Activated T-helper 2 cell treated with anti-CD3 and anti-CD28 coated beads, Interferon-gamma antibody, Interleukin-2, Interleukin-4, amounts not matched to agents 10 μg/mL and 5 μg/mL and 100 μg/mL, durations not matched to agents 14 hours and 24 hours and 36 hours (primary cell): Measurements from ENCODE around the gene DYRK2. TPM values are rescaled to one million over a fixed set of nuclear protein-coding genes. Genes with fewer than 3 reads are reported as not detected.

Source experiments
- DNase-seq: peaks from one replicate; pipeline ENCODE4 v3.0.0; 2021; ENCODE audit warnings: low spot score
- H3K27ac Mint-ChIP-seq: one replicate; pipeline ENCODE4 v1.8.0; 2021; ENCODE audit warnings: mixed read lengths
- H3K27me3 Mint-ChIP-seq: one replicate; pipeline ENCODE4 v1.8.0; 2021; ENCODE audit warnings: low read depth, mixed read lengths
- H3K36me3 Mint-ChIP-seq: one replicate; pipeline ENCODE4 v1.8.0; 2021; ENCODE audit warnings: low read depth, mixed read lengths
- H3K4me1 Mint-ChIP-seq: one replicate; pipeline ENCODE4 v1.8.0; 2021; ENCODE audit warnings: low read depth, mixed read lengths
- H3K4me3 Mint-ChIP-seq: one replicate; pipeline ENCODE4 v1.8.0; 2021; ENCODE audit warnings: low read depth, mild to moderate bottlenecking, moderate library complexity, mixed read lengths
- H3K9me3 Mint-ChIP-seq: one replicate; pipeline ENCODE4 v1.8.0; 2021; ENCODE audit warnings: mixed read lengths
- intact Hi-C: fragments of 100-400 bp; cut with micrococcal nuclease; formaldehyde crosslinking; loops from one replicate; pipeline ENCODE4 v1.15.1; 2023
- total RNA-seq: library from RNA; stranded (reverse); gene quantifications from 2 replicates; pipeline ENCODE4 v1.2.3, GENCODE V29; 2022

DYRK2 gene
- total RNA-seq, 1 donor from 2014 or later, result 19.7 TPM

GRCh38 chr12:67647799-67648520, 585 bp upstream of the DYRK2 start:
- peak; percentile 32 for DNase-seq
- peaks cover 7% of the 10 kb centered on the region for H3K27me3 Mint-ChIP-seq
- intact Hi-C loops, result loop anchor here (2.0 to 5.0 kb wide), 5 partner anchors 17 to 471 kb away; partner anchors contain the start of gene CAND1
- H3K4me3 Mint-ChIP-seq, result peak overlapping the region; percentile 70
- peaks cover 17% of the 10 kb centered on the region for H3K36me3 Mint-ChIP-seq
- H3K4me1 Mint-ChIP-seq, result peaks cover 31% of the 10 kb centered on the region
- H3K27ac Mint-ChIP-seq, result peak overlapping the region; percentile 44
- H3K9me3 Mint-ChIP-seq, result no peaks in the 10 kb centered on the region

GRCh38 chr12:67649261-67649569, 670 bp downstream of the DYRK2 start:
- H3K4me3 Mint-ChIP-seq, result no peak overlapping the region
- H3K27ac Mint-ChIP-seq, result no peak overlapping the region
- H3K27me3 Mint-ChIP-seq, result peaks cover 4% of the 10 kb centered on the region
- no peak for DNase-seq
- intact Hi-C loops, result loop anchor here (2.0 to 5.0 kb wide), 4 partner anchors 197 to 470 kb away; partner anchors contain the start of gene CAND1
- peaks cover 39% of the 10 kb centered on the region for H3K4me1 Mint-ChIP-seq
- H3K36me3 Mint-ChIP-seq, result peaks cover 28% of the 10 kb centered on the region
- H3K9me3 Mint-ChIP-seq, result no peaks in the 10 kb centered on the region

DNA sequence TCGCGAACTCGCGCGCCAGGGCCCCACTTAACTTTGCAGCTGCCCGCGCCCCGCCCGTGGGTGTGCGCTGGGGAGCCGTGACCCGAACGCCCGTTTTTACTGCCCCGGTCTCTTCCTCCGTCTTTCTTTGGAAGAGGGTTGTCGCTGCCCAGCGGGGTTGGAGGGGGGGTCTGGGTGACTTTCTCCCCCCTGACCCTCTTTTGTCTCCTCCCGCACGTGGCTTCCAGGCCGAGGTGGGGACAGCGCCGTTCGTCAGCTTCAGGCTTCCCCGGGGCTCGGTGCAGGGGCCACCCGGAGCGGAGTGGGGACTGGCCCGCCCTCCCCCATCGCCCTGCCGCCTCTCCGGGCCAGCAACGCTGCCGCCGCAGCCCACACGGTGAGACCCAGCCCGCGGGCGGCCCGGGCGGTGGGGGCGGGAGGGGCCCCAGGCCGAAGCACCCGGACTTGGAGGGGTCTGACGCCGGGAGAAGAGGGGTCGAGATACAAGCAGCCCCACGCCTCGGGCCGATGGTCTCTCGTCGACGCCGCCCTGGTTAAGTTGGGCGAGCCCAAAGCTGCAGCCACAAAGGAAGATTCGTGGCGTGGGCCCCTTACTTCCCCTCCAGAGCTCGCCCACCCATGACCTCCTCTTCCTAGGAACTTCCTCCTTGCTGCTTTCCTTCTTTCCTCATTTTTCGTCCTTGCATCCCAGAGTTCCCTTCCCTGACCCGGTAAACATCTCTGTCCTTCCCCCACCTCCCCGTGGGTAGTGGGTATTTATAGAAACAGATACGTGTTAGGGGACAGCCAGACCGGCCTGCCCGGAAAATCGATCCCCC, 1.2 kb downstream of the DYRK2 start:
- H3K9me3 Mint-ChIP-seq, result no peaks in the 10 kb centered on the region
- intact Hi-C loops, result loop anchor here (2.0 to 5.0 kb wide), 7 partner anchors 57 to 469 kb away; partner anchors contain the start of gene CAND1
- peaks cover 34% of the 10 kb centered on the region for H3K36me3 Mint-ChIP-seq
- H3K4me3 Mint-ChIP-seq, result peak overlapping the region; percentile 96
- H3K4me1 Mint-ChIP-seq, result peaks cover 45% of the 10 kb centered on the region
- DNase-seq, result peak; percentile 15
- peaks cover 4% of the 10 kb centered on the region for H3K27me3 Mint-ChIP-seq
- H3K27ac Mint-ChIP-seq, result peak overlapping the region; percentile 92

DNA sequence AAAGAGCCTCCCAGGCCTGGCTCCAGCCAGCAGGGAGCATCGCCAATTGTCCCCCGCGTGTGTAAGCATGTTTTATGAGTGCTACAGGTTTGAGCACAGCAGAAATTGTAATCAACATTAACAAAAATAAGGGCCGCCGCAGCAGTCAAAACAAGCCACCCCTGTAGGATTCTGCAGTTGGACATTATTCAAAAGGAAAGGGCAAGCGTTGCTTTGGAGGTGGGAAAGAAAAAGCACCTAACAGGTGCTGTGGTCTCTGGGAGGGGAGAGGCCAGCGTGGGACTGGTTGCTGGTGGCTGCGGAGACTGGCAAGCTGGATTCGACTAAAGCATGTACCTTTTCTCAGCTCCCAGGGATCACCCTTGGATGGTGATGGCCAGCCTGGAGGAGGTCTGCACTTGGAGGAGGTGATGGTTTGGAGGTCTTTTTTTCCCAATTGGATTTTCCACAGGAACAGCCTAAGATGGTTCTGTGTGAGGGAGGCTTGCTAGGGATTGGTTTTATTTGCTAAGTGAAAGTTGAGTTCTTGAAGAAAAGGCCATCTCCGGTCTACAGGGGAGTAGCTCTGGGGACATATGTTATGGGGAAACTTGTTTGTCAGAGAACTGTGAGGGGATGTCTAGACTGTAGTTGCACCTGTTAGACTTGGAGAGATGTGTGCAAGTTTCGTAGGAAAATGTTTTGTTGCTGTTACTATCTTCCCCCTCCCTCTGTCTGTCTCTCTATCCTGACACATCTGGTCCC, 2.0 kb downstream of the DYRK2 start:
- Mint-ChIP-seq H3K36me3 (peaks cover 37% of the 10 kb centered on the region), H3K27ac (peak overlapping the region; percentile 92), H3K9me3 (no peaks in the 10 kb centered on the region), H3K27me3 (peaks cover 4% of the 10 kb centered on the region), H3K4me1 (peaks cover 51% of the 10 kb centered on the region), H3K4me3 (peak overlapping the region; percentile 96)
- no peak for DNase-seq
- intact Hi-C loops, result loop anchor here (1.0 to 5.0 kb wide), 4 partner anchors 48 to 292 kb away; no protein-coding TSS in a partner anchor

- Mint-ChIP-seq H3K4me3 (peak overlapping the region; percentile 96), H3K9me3 (no peaks in the 10 kb centered on the region), H3K27me3 (peaks cover 4% of the 10 kb centered on the region), H3K36me3 (peaks cover 40% of the 10 kb centered on the region), H3K4me1 (peaks cover 54% of the 10 kb centered on the region), H3K27ac (peak overlapping the region; percentile 13)
- no peak for DNase-seq
- intact Hi-C loops, result loop anchor here (1.0 to 5.0 kb wide), 4 partner anchors 47 to 292 kb away; no protein-coding TSS in a partner anchor
Observed at GRCh38 chr12:67651132-67651695, 2.7 kb downstream of the DYRK2 start.

GRCh38 chr12:67655829-67656228, 7.3 kb downstream of the DYRK2 start:
- Mint-ChIP-seq H3K9me3 (no peaks in the 10 kb centered on the region), H3K27me3 (no peaks in the 10 kb centered on the region), H3K36me3 (peaks cover 69% of the 10 kb centered on the region), H3K4me1 (peaks cover 42% of the 10 kb centered on the region), H3K4me3 (no peak overlapping the region), H3K27ac (no peak overlapping the region)
- intact Hi-C loops, result no loop called here
- DNase-seq, result no peak

DNA sequence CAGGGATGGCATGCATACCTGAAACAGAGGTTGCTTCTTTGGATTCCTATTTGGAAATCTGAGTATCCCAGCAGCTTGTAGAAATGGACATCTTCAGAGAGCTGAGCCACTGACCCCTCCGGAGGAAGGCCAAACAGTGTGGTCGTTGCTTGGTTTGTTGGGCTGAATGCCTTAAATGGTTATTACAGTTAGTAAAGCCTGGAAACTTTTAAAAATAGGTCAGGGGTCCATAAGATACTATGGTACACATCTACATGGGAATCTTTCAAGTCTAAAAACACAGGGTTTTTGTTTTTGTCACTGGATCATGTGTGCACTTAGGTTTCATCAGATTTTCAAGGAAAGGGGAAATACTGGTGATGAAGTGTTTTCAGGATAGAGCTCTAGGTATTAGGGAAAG, 7.7 kb downstream of the DYRK2 start:
- no peak overlapping the region for H3K27ac Mint-ChIP-seq
- peaks cover 42% of the 10 kb centered on the region for H3K4me1 Mint-ChIP-seq
- no peak for DNase-seq
- peaks cover 69% of the 10 kb centered on the region for H3K36me3 Mint-ChIP-seq
- H3K9me3 Mint-ChIP-seq, result no peaks in the 10 kb centered on the region
- H3K4me3 Mint-ChIP-seq, result no peak overlapping the region
- H3K27me3 Mint-ChIP-seq, result no peaks in the 10 kb centered on the region
- intact Hi-C loops, result no loop called here

- H3K4me1 Mint-ChIP-seq, result peaks cover 39% of the 10 kb centered on the region
- DNase-seq, result no peak
- intact Hi-C loops, result no loop called here
- no peak overlapping the region for H3K4me3 Mint-ChIP-seq
- no peaks in the 10 kb centered on the region for H3K27me3 Mint-ChIP-seq
- H3K9me3 Mint-ChIP-seq, result no peaks in the 10 kb centered on the region
- H3K36me3 Mint-ChIP-seq, result peaks cover 75% of the 10 kb centered on the region
- no peak overlapping the region for H3K27ac Mint-ChIP-seq
Observed at GRCh38 chr12:67658486-67658885, 9.9 kb downstream of the DYRK2 start.

GRCh38 chr12:67659292-67659691, 10.7 kb downstream of the DYRK2 start:
- H3K27ac Mint-ChIP-seq, result no peak overlapping the region

GRCh38 chr12:67661311-67662021, 12.9 kb downstream of the DYRK2 start:
- no peak overlapping the region for H3K27ac Mint-ChIP-seq
- no peak for DNase-seq
- no peak overlapping the region for H3K4me3 Mint-ChIP-seq
- H3K4me1 Mint-ChIP-seq, result peaks cover 20% of the 10 kb centered on the region
- H3K27me3 Mint-ChIP-seq, result no peaks in the 10 kb centered on the region
- intact Hi-C loops, result no loop called here
- H3K9me3 Mint-ChIP-seq, result no peaks in the 10 kb centered on the region
- H3K36me3 Mint-ChIP-seq, result peaks cover 63% of the 10 kb centered on the region

More at GRCh38 chr12:67659292-67659691, 10.7 kb downstream of the DYRK2 start:
- intact Hi-C loops, result no loop called here
- Mint-ChIP-seq H3K27me3 (no peaks in the 10 kb centered on the region), H3K4me1 (peaks cover 34% of the 10 kb centered on the region), H3K4me3 (no peak overlapping the region), H3K36me3 (peaks cover 74% of the 10 kb centered on the region), H3K9me3 (no peaks in the 10 kb centered on the region)
- DNase-seq, result no peak

- Mint-ChIP-seq H3K27me3 (no peaks in the 10 kb centered on the region), H3K27ac (no peak overlapping the region), H3K4me3 (no peak overlapping the region), H3K9me3 (no peaks in the 10 kb centered on the region), H3K4me1 (peaks cover 21% of the 10 kb centered on the region), H3K36me3 (peaks cover 48% of the 10 kb centered on the region)
- intact Hi-C loops, result no loop called here
- no peak for DNase-seq
Observed at GRCh38 chr12:67662910-67663538, 14.5 kb downstream of the DYRK2 start.
